Heart right ventricle (tissue), 16 donors: ENCODE data around the gene TESMIN. TPM values are rescaled to one million over a fixed set of nuclear protein-coding genes. Genes with fewer than 3 reads are reported as not detected.

Experiments used
- ATAC-seq, 8 donors: fragments of 200-7000 bp; cut with Tn5 transposase; one replicate each; pipeline ENCODE4 v1.9.1; 2020; ENCODE audit warnings: mild to moderate bottlenecking in 8 of 8, moderate library complexity in 8 of 8, moderate number of reproducible peaks in 1 of 8
- DNase-seq, 2 donors: peaks; one replicate each; pipeline ENCODE4 v3.0.0-alpha.2; 2020
- H3K27ac ChIP-seq, 10 donors: fragments of 200-600 bp; sonication (generic) in 2 of 10; one replicate each; pipeline versions ENCODE4 v1.5.0 to v1.8.0; 2020 to 2022; ENCODE audit warnings: mild to moderate bottlenecking in 3 of 10
- H3K27me3 ChIP-seq, 7 donors: fragments of 200-600 bp; one replicate each; pipeline ENCODE4 v1.8.0; 2021 to 2022; ENCODE audit warnings: mild to moderate bottlenecking in 2 of 7
- H3K36me3 ChIP-seq, 9 donors: fragments of 200-600 bp; sonication (generic) in 1 of 9; one replicate each; pipeline versions ENCODE4 v1.5.0 to v1.8.0; 2020 to 2022; ENCODE audit warnings: mild to moderate bottlenecking in 2 of 9
- H3K4me1 ChIP-seq, 9 donors: fragments of 200-600 bp; sonication (generic) in 1 of 9; one replicate each; pipeline versions ENCODE4 v1.5.0 to v1.8.0; 2020 to 2022; ENCODE audit warnings: mild to moderate bottlenecking in 4 of 9
- H3K4me3 ChIP-seq, 10 donors: fragments of 200-600 bp; sonication (generic) in 2 of 10; one replicate each; pipeline versions ENCODE4 v1.5.0 to v1.8.0; 2020 to 2022; ENCODE audit warnings: mild to moderate bottlenecking in 7 of 10, moderate library complexity in 2 of 10
- H3K9me3 ChIP-seq, 11 donors: fragments of 200-600 bp in 10 of 11; sonication (generic) in 2 of 11; one replicate each; pipeline versions ENCODE4 v1.5.0 to v1.8.0; 2013 to 2022; ENCODE audit warnings: mild to moderate bottlenecking in 2 of 11, control low read depth in 1 of 11, moderate library complexity in 1 of 11
- WGBS, 2 donors: extraction: QIAGEN DNeasy Blood & Tissue Kit; methylation state at CpG; one replicate each; pipeline ENCODE4 v1.1.7; 2013; ENCODE audit warnings: inconsistent platforms in 1 of 2; 5-methylcytosine and 5-hydroxymethylcytosine counted together
- intact Hi-C, 10 donors: fragments of 100-400 bp; cut with DNase I; formaldehyde crosslinking; loops; one replicate each; pipeline versions ENCODE4 v1.11.1 to v1.14.2; 2022
- polyA plus RNA-seq, 2 donors: library from polyadenylated mRNA; stranded (reverse); fragments of 200-250 nt; gene quantifications; one replicate each; pipeline ENCODE4 v1.2.3, GENCODE V29; 2013
- total RNA-seq, 10 donors: library from RNA; stranded (reverse); fragmentation: NEBNext Ultra II Directional in 3 of 10; extraction: Animal tissue kit (Norgen Biotek cat#: 25700) in 3 of 10; gene quantifications; one replicate each; pipeline versions ENCODE4 v1.2.1 to v1.2.4, GENCODE V29; 2021 to 2023
- TF ChIP-seq, protein P1 (sequence below), 9 donors: fragments of 200-600 bp; sonication (generic) in 2 of 9; IDR thresholded peaks; one replicate each; pipeline versions ENCODE4 v1.5.0 to v1.8.0; 2021 to 2022; ENCODE audit warnings: antibody characterized with exemption in 9 of 9, mild to moderate bottlenecking in 5 of 9, moderate library complexity in 1 of 9
- donor health status: Arrhythmogenic right ventricular cardiomyopathy.
- donor health status: ischemic (EF 13 %, LVEDD 7.1; RV severe dilation, severe dysfunction).
- donor health status: healthy with polysubstance abuse.
- donor health status: DM: no; HTN: yes; CAD: no.
- donor health status: DM: no; HTN: no; CAD: no.
- donor health status: ischemic (EF 25% LVEDD 6.9; RV normal size, moderate dysfunction).
- donor health status: ischemic (EF 25% LVEDD 5.7; RV mildly dilated, moderate dysfunction).
- donor health status: healthy.
- donor health status: DM: yes; HTN: yes; CAD: no.
- donor health status: Ischemic cardiomyopathy.
- donor health status: ischemic (EF 35%, LVEDD 5.7; RV mildly dilated, moderate dysfunction).
- donor health status: nonischemic (EF 11% LVEDD 7.7; RV severe dilation, severe dysfunction).
- donor health status: DM: yes; HTN: yes; CAD: no.
- donor health status: PGD.
- donor health status: ischemic (EF 29% LVEDD 5.4; RV normal size, mild dysfunction).
- donor health status: nonischemic (EF 23%, LVEDD 6.1; RV moderate dilation, normal function).

The TESMIN gene
- total and polyA plus RNA-seq, 12 donors, result 0.13 to 2.6 (median 0.63) TPM; not detected in 2

DNA sequence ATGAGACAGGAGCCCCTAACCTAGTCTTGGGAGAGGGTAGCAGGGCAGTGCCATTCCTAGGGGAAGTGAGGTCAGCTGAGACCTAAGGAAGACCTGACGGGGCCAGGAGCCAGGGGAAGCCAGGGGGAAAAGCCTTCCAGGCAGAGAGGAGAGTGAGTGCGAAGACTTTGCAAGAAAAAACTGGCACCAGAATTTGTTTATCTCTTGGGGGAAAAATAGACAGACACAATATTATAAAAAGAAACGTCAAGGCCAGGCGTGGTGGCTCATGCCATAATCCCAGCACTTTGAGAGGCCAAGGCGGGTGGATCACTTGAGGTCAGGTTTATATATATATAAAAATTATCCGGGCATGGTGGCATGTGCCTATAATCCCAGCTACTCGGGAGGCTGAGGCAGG is 26.9 kb upstream of the TESMIN start:
- Histone ChIP-seq H3K36me3 (peaks cover 0 to 100% (median 70%) of the 10 kb centered on the region in 9 donors), H3K9me3 (no peaks in the 10 kb centered on the region), H3K4me1 (peaks cover 0 to 36% (median 16%) of the 10 kb centered on the region in 9 donors), H3K27ac (peak overlapping the region in 6 of 10 donors; percentile 12 to 63 (median 39)), H3K27me3 (no peaks in the 10 kb centered on the region), H3K4me3 (no peak overlapping the region)
- ATAC-seq, result peak in 7 of 8 donors; percentile 31 to 61 (median 40)
- intact Hi-C loops, result no loop called here
- TF ChIP-seq, protein P1, sequence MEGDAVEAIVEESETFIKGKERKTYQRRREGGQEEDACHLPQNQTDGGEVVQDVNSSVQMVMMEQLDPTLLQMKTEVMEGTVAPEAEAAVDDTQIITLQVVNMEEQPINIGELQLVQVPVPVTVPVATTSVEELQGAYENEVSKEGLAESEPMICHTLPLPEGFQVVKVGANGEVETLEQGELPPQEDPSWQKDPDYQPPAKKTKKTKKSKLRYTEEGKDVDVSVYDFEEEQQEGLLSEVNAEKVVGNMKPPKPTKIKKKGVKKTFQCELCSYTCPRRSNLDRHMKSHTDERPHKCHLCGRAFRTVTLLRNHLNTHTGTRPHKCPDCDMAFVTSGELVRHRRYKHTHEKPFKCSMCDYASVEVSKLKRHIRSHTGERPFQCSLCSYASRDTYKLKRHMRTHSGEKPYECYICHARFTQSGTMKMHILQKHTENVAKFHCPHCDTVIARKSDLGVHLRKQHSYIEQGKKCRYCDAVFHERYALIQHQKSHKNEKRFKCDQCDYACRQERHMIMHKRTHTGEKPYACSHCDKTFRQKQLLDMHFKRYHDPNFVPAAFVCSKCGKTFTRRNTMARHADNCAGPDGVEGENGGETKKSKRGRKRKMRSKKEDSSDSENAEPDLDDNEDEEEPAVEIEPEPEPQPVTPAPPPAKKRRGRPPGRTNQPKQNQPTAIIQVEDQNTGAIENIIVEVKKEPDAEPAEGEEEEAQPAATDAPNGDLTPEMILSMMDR (IDR thresholded peaks at IDR 0.05), result no peak
- WGBS, 2 donors, result 51 to 55% methylated on average over 7 of the region's 7 CpGs
- peak in 1 of 2 donors; percentile 21 for DNase-seq

DNA sequence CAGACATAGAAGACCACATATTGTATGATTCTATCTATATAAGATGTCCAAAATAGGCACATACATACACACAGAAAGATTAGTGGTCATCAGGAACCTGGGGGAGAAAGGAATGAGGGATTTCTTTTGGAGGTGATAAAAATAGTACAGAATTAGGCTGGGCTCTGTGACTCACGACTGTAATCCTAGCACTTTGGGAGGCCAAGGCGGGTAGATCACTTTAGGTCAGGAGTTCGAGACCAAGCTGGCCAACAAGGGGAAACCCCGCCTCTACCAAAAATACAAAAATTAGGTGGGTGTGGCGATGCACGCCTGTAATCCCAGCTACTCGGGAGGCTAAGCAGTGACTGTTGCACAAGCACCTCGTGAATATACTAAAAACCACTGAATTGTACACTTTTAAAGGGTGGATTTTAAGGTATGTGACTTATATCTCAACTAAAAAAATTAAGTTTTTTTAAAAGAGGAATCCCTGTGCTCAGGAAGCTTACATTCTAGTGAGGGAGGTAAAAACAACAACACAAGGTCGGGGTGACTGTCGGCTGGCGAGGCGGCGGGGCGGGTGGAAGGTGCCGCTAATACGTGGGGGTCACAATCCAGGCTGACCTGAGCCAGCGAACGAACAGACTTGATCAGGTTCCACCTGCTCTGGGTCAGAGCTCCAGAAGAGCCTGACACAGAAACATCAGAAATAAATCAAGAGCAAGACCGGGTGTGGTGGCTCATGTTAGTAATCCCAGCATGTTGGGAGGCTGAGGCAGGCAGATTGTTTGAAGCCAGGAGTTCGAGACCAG is 25.3 kb upstream of the TESMIN start:
- WGBS, 2 donors, result 87 to 88% methylated on average over 20 of the region's 20 CpGs
- intact Hi-C loops, result no loop called here
- H3K36me3 ChIP-seq, result peaks cover under 1 to 100% (median 79%) of the 10 kb centered on the region in 9 donors
- no peak for ATAC-seq
- peaks cover 0 to 30% (median 13%) of the 10 kb centered on the region in 9 donors for H3K4me1 ChIP-seq
- no peak overlapping the region for H3K4me3 ChIP-seq
- no peak overlapping the region for H3K27ac ChIP-seq
- no peak for DNase-seq
- H3K27me3 ChIP-seq, result no peaks in the 10 kb centered on the region
- no peaks in the 10 kb centered on the region for H3K9me3 ChIP-seq
- TF ChIP-seq, protein P1 (IDR thresholded peaks at IDR 0.05), result no peak

DNA sequence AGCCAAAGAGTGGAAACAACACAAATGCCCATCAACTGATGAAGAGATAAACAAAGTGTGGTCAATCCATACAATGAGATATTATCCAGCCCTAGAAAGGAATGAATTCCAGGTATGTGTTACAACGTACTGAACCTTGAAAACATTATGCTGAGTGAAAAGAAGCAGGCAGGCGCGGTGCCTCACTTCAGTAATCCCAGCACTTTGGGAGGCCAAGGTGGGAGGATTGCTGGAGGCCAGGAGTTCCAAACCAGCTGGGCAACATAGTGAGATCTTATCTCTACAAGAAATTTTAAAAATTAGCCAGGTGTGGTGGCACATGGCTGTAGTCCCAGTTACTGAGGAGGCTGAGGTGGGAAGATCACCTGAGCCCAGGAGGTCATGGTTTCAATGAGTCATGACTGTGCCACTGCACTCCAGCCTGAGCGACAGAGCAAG is 24.6 kb upstream of the TESMIN start:
- ATAC-seq (no peak), DNase-seq (no peak)
- Histone ChIP-seq H3K4me3 (no peak overlapping the region), H3K4me1 (peaks cover 0 to 27% (median 10%) of the 10 kb centered on the region in 9 donors), H3K27ac (no peak overlapping the region), H3K27me3 (no peaks in the 10 kb centered on the region), H3K36me3 (peaks cover 4 to 100% (median 79%) of the 10 kb centered on the region in 9 donors), H3K9me3 (no peaks in the 10 kb centered on the region)
- intact Hi-C loops, result no loop called here
- TF ChIP-seq, protein P1 (IDR thresholded peaks at IDR 0.05), result no peak
- 91% methylated on average over 4 of the region's 4 CpGs for WGBS, 2 donors

DNA sequence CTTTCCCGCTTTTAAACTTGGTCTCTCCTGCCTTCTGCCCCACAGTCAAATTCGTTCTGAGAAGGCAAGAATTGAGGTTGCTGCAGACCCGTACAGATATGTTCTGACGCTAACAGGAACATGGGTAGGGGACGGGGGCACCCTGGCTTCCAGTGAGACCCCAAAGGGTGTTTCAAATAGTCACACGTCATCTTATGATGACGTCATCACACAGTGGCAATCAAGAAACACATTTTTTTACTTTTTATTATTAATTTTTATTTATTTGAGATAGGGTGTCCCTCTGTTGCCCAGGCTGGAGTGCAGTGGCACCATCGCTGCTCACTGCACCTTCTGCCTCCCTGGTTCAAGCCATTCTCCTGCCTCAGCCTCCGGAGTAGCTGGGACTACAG is 22.9 kb upstream of the TESMIN start:
- 85 to 87% methylated on average over 9 of the region's 9 CpGs for WGBS, 2 donors
- no peak for ATAC-seq
- TF ChIP-seq, protein P1 (IDR thresholded peaks at IDR 0.05), result no peak
- peaks cover 4 to 100% (median 76%) of the 10 kb centered on the region in 9 donors for H3K36me3 ChIP-seq
- no peak overlapping the region for H3K27ac ChIP-seq
- no peak for DNase-seq
- peaks cover 0 to 22% (median 5%) of the 10 kb centered on the region in 9 donors for H3K4me1 ChIP-seq
- intact Hi-C loops, result no loop called here
- H3K27me3 ChIP-seq, result no peaks in the 10 kb centered on the region
- no peak overlapping the region for H3K4me3 ChIP-seq
- no peaks in the 10 kb centered on the region for H3K9me3 ChIP-seq
